Endothelial cell of umbilical vein (primary cell): ENCODE measurements around the gene SRCAP. TPM values are rescaled to one million over a fixed set of nuclear protein-coding genes. Genes with fewer than 3 reads are reported as not detected.

ENCODE experiments used
- BruUV-seq: library from RNA; stranded (reverse); fragments of 400-500 nt; replicated peaks from 2 replicates; lab custom pipeline; 2021; lab: Mats Ljungman, UMichigan
- CTCF ChIA-PET: fragments of 300-600, 350-600 bp; sonication (Branson Sonifier 250); formaldehyde crosslinking; loops from one replicate; lab custom pipeline; 2021; ENCODE audit warnings: antibody characterized with exemption, inconsistent platforms; lab: Charles Lee
- POLR2A ChIA-PET: fragments of 300-600, 350-600 bp; sonication (Branson Sonifier 250); formaldehyde crosslinking; loops from one replicate; lab custom pipeline; 2021; ENCODE audit warnings: antibody characterized with exemption, inconsistent platforms; lab: Charles Lee
- DNase-seq: peaks from one replicate; pipeline ENCODE4 v3.0.0-alpha.2; 2011; ENCODE audit warnings: low read depth, low spot score
- FAIRE-seq: peaks from 2 replicates; lab custom pipeline; 2011; peaks lifted over from hg19 to GRCh38; lab: Jason Lieb, UNC
- H2AFZ ChIP-seq: 2 replicates; pipeline ENCODE4 v1.6.0; 2012; ENCODE audit warnings: low read depth, low read length, control low read depth, inconsistent platforms
- H3K27ac ChIP-seq: 2 replicates; pipeline ENCODE4 v1.5.1; 2011; ENCODE audit warnings: low read depth, mild to moderate bottlenecking, control low read depth, low read length, moderate library complexity; ENCODE audit not compliant: insufficient read depth
- H3K27me3 ChIP-seq, 2 experiments: 2 replicates each; pipeline versions ENCODE4 v1.6.0 to v1.6.1; 2011; ENCODE audit warnings: low read length in 2 of 2, mixed read lengths in 1 of 2; ENCODE audit not compliant: control insufficient read depth in 2 of 2, insufficient read depth in 2 of 2
- H3K36me3 ChIP-seq, 2 experiments: 2 replicates in 1 of 2; 3 replicates in 1 of 2; pipeline ENCODE4 v1.5.1; 2011; ENCODE audit warnings: low read length in 2 of 2, mild to moderate bottlenecking in 1 of 2, moderate library complexity in 1 of 2; ENCODE audit not compliant: control insufficient read depth in 2 of 2, insufficient read depth in 2 of 2; ENCODE audit errors: extremely low read depth in 1 of 2
- H3K4me1 ChIP-seq: 3 replicates; pipeline ENCODE4 v1.5.1; 2011; ENCODE audit warnings: mild to moderate bottlenecking, low read length; ENCODE audit not compliant: control insufficient read depth, insufficient read depth; ENCODE audit errors: extremely low read depth
- H3K4me2 ChIP-seq: 2 replicates; pipeline ENCODE4 v1.6.1; 2011; ENCODE audit warnings: low read length, control low read depth, mixed read lengths; ENCODE audit not compliant: insufficient read depth
- H3K4me3 ChIP-seq, 3 experiments: fragments of 200-600 bp in 1 of 3; sonication (generic), shearing (Covaris generic) in 1 of 3; replicated peaks in 1 of 3; 2 replicates each; pipeline ENCODE4 v1.5.1; 2011 to 2016; ENCODE audit warnings: control low read depth in 3 of 3, low read length in 3 of 3, mild to moderate bottlenecking in 2 of 3, inconsistent platforms in 1 of 3, low read depth in 1 of 3, moderate library complexity in 1 of 3; ENCODE audit not compliant: insufficient read depth in 1 of 3
- H3K79me2 ChIP-seq: 2 replicates; pipeline ENCODE4 v1.6.0; 2012; ENCODE audit warnings: low read length, inconsistent platforms; ENCODE audit not compliant: control insufficient read depth, insufficient read depth
- H3K9ac ChIP-seq: replicated peaks from 2 replicates; pipeline ENCODE3; 2011; ENCODE audit warnings: low read length, control low read depth; ENCODE audit not compliant: insufficient read depth; ENCODE audit errors: extremely low read depth
- H3K9me1 ChIP-seq: replicated peaks from 3 replicates; pipeline ENCODE4 v1.6.0; 2011; ENCODE audit warnings: mild to moderate bottlenecking, low read length; ENCODE audit not compliant: control insufficient read depth, insufficient read depth; ENCODE audit errors: extremely low read depth
- H3K9me3 ChIP-seq: replicated peaks from 2 replicates; pipeline ENCODE4 v1.5.1; 2012; ENCODE audit warnings: low read length, inconsistent platforms; ENCODE audit not compliant: control insufficient read depth, insufficient read depth
- H4K20me1 ChIP-seq: replicated peaks from 2 replicates; pipeline ENCODE3; 2011; ENCODE audit warnings: mild to moderate bottlenecking, low read length; ENCODE audit not compliant: control insufficient read depth, insufficient read depth; ENCODE audit errors: extremely low read depth
- EZH2 ChIP-seq: IDR thresholded peaks from 2 replicates; pipeline ENCODE4 v1.6.1; 2012; ENCODE audit warnings: borderline replicate concordance, low read depth, mild to moderate bottlenecking, moderate library complexity, low read length, inconsistent platforms; ENCODE audit not compliant: severe bottlenecking
- FOS ChIP-seq: IDR thresholded peaks from 2 replicates; pipeline ENCODE4 v1.6.1; 2011; ENCODE audit warnings: mild to moderate bottlenecking, low read length, moderate library complexity, borderline replicate concordance; ENCODE audit not compliant: insufficient read depth
- GATA2 ChIP-seq: IDR thresholded peaks from 2 replicates; pipeline ENCODE4 v1.7.0; 2011; ENCODE audit warnings: low read depth, mild to moderate bottlenecking, moderate library complexity, mixed read lengths, low read length; ENCODE audit not compliant: insufficient read length, insufficient read depth
- JUN ChIP-seq: IDR thresholded peaks from 2 replicates; pipeline ENCODE4 v1.6.1; 2011; ENCODE audit warnings: borderline replicate concordance, low read depth; ENCODE audit not compliant: insufficient read length, insufficient read depth
- MYC ChIP-seq: IDR thresholded peaks from one replicate; pipeline ENCODE4 v1.6.1; 2011; ENCODE audit warnings: mild to moderate bottlenecking, low read depth, low read length
- POLR2A ChIP-seq: IDR thresholded peaks from 2 replicates; pipeline ENCODE4 v1.6.1; 2012; ENCODE audit warnings: low read depth, mild to moderate bottlenecking, control low read depth, low read length
- POLR2AphosphoS5 ChIP-seq: IDR thresholded peaks from 2 replicates; pipeline ENCODE4 v1.6.1; 2012; ENCODE audit warnings: low read depth, mild to moderate bottlenecking, control low read depth, low read length, moderate library complexity; ENCODE audit not compliant: insufficient read depth
- dilution Hi-C: fragments of 300-500 bp; cut with MboI; formaldehyde crosslinking; loops from one replicate; pipeline ENCODE4 v1.15.0; 2019; ENCODE audit warnings: low sequenced_read_pairs; ENCODE audit not compliant: extremely low pct_ligation_motif_present
- intact Hi-C: fragments of 100-400 bp; cut with micrococcal nuclease; formaldehyde crosslinking; loops from one replicate; pipeline ENCODE4 v1.10.0; 2022
- polyA plus RNA-seq, 4 experiments: library from polyadenylated mRNA; depleted of rRNA in 3 of 4; stranded (reverse) in 3 of 4; unstranded in 1 of 4; fragments of >200 nt; gene quantifications; 2 replicates each; pipeline versions ENCODE4 v1.2.1 to v1.2.3, GENCODE V29; 2011 to 2012; ENCODE audit warnings: missing spikeins in 1 of 4
- total RNA-seq: library from RNA; stranded (reverse); gene quantifications from 2 replicates; pipeline ENCODE4 v1.2.3, GENCODE V29; 2021
- TF ChIP-seq, protein P1 (sequence below): IDR thresholded peaks from 2 replicates; pipeline ENCODE4 v1.6.1; 2011; ENCODE audit not compliant: insufficient read depth, insufficient read length
- TF ChIP-seq, protein P2 (sequence below), 2 donors: IDR thresholded peaks; 1 replicate in 1 of 2; 2 replicates in 1 of 2; pipeline ENCODE4 v1.5.1; 2011; ENCODE audit warnings: low read length in 2 of 2, mild to moderate bottlenecking in 2 of 2, moderate library complexity in 2 of 2, control low read depth in 1 of 2, inconsistent platforms in 1 of 2, low read depth in 1 of 2; ENCODE audit not compliant: insufficient read depth in 1 of 2; ENCODE audit errors: extremely low read depth in 1 of 2

The SRCAP gene
- total and polyA plus RNA-seq, 2 donors (not counting 3 experiments of a cell fraction or from before 2014, with no cell fraction given): 11.0 to 77.7 TPM

DNA sequence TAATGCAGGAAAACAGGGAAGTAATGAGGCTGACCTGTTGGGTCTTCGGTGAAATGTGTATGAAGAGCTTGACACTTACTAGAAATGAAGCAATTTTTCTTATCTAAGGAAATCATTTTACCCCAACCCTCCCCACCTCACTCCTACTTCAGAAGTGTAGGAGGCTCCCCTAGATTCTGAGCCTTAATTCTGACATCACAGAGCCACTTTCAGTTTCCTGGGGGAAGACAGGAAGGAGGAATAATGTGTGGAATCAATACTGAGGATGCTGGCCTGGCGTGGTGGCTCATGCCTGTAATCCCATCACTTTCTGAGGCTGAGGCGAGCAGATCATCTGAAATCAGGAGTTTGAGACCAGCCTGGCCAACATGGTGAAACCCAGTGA is 20.4 kb upstream of the SRCAP start:
- Histone ChIP-seq H3K4me1 (no peaks in the 10 kb centered on the region), H4K20me1 (no peaks in the 10 kb centered on the region), H2AFZ (no peak overlapping the region), H3K27me3 (no peaks in the 10 kb centered on the region), H3K4me2 (no peak overlapping the region), H3K27ac (no peak overlapping the region), H3K79me2 (no peaks in the 10 kb centered on the region), H3K36me3 (no peaks in the 10 kb centered on the region), H3K4me3 (no peak overlapping the region), H3K9ac (no peak overlapping the region), H3K9me3 (no peaks in the 10 kb centered on the region), H3K9me1 (no peaks in the 10 kb centered on the region)
- BruUV-seq: no TSS peak
- DNase-seq (no peak), FAIRE-seq (no peak)
- TF ChIP-seq FOS (no peak), JUN (no peak), POLR2A (no peak), POLR2AphosphoS5 (no peak)
- TF ChIP-seq, protein P1, sequence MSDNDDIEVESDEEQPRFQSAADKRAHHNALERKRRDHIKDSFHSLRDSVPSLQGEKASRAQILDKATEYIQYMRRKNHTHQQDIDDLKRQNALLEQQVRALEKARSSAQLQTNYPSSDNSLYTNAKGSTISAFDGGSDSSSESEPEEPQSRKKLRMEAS: no peak
- CTCF ChIA-PET: interaction anchor here (1.0 to 2.6 kb wide), 3 partner anchors 11 to 15 kb away, joined by 3 to 10 read pairs (median 3); no protein-coding TSS in a partner anchor
- dilution Hi-C loops: no loop called here
- POLR2A ChIA-PET: interaction anchor here (0.6 kb wide), 1 partner anchor 151 kb away, joined by 10 read pairs; no protein-coding TSS in a partner anchor
- intact Hi-C loops: no loop called here

DNA sequence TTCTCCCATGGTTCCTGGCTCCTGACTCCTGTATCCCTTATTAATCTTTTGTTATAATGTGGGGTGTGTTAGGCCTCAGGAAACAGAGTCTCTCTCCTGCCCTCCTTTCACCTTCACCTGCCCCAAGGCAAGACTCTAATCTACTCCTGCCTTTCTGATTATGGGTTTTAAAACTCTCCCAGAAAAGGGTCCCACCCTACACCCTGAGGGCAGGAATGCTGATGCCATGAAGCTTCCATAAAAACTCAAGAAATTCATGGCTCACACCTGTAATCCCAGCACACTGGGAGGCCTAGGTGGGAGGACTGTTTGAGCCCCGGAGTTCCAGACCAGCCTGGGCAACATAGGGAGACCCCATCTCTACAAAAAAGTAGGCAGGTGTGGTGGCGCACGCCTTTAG is 18.6 kb upstream of the SRCAP start:
- dilution Hi-C loops: no loop called here
- FAIRE-seq: no peak

More for the DNA sequence above, 18.6 kb upstream of the SRCAP start:
- DNase-seq: no peak
- TF ChIP-seq, protein P1: no peak
- TF ChIP-seq EZH2: no peak
- TF ChIP-seq, protein P2, sequence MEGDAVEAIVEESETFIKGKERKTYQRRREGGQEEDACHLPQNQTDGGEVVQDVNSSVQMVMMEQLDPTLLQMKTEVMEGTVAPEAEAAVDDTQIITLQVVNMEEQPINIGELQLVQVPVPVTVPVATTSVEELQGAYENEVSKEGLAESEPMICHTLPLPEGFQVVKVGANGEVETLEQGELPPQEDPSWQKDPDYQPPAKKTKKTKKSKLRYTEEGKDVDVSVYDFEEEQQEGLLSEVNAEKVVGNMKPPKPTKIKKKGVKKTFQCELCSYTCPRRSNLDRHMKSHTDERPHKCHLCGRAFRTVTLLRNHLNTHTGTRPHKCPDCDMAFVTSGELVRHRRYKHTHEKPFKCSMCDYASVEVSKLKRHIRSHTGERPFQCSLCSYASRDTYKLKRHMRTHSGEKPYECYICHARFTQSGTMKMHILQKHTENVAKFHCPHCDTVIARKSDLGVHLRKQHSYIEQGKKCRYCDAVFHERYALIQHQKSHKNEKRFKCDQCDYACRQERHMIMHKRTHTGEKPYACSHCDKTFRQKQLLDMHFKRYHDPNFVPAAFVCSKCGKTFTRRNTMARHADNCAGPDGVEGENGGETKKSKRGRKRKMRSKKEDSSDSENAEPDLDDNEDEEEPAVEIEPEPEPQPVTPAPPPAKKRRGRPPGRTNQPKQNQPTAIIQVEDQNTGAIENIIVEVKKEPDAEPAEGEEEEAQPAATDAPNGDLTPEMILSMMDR (IDR thresholded peaks at IDR 0.05; ENCODE audit: extremely low read depth in 1 of 2, insufficient read depth in 1 of 2, low read depth in 1 of 2, low read length in 2 of 2): no peak
- no peak for TF ChIP-seq POLR2A
- TF ChIP-seq POLR2AphosphoS5: no peak
- no peak for TF ChIP-seq GATA2
- TF ChIP-seq MYC: no peak
- no peak for TF ChIP-seq JUN
- TF ChIP-seq FOS: no peak
- Histone ChIP-seq H3K9me3 (no peaks in the 10 kb centered on the region), H3K4me3 (no peak overlapping the region), H3K9ac (no peak overlapping the region), H2AFZ (no peak overlapping the region), H4K20me1 (no peaks in the 10 kb centered on the region), H3K9me1 (no peaks in the 10 kb centered on the region), H3K27ac (no peak overlapping the region), H3K79me2 (no peaks in the 10 kb centered on the region), H3K27me3 (no peaks in the 10 kb centered on the region), H3K36me3 (no peaks in the 10 kb centered on the region), H3K4me2 (no peak overlapping the region), H3K4me1 (no peaks in the 10 kb centered on the region)
- intact Hi-C loops: no loop called here
- ChIA-PET POLR2A (no interaction called here), CTCF (no interaction called here)
- no TSS peak for BruUV-seq
